Skeletal muscle tissue (tissue), 4 donors: ENCODE measurements around the gene RECK. TPM values are rescaled to one million over a fixed set of nuclear protein-coding genes. Genes with fewer than 3 reads are reported as not detected.

Experiments
- H3K27ac ChIP-seq: one replicate; pipeline ENCODE4 v1.7.0; 2013; ENCODE audit warnings: mild to moderate bottlenecking, low read depth, low read length, inconsistent platforms
- H3K27me3 ChIP-seq, 3 donors: one replicate each; pipeline ENCODE4 v1.7.0; 2013; ENCODE audit warnings: low read length in 3 of 3; ENCODE audit not compliant: control insufficient read depth in 3 of 3, insufficient read depth in 3 of 3
- H3K36me3 ChIP-seq, 3 donors: one replicate each; pipeline ENCODE4 v1.7.0; 2013; ENCODE audit warnings: low read length in 3 of 3; ENCODE audit not compliant: control insufficient read depth in 3 of 3, insufficient read depth in 3 of 3
- H3K4me1 ChIP-seq, 3 donors: one replicate each; pipeline ENCODE4 v1.7.0; 2013; ENCODE audit warnings: low read length in 3 of 3, mild to moderate bottlenecking in 3 of 3; ENCODE audit not compliant: control insufficient read depth in 3 of 3, insufficient read depth in 3 of 3
- H3K4me3 ChIP-seq, 3 donors: one replicate each; pipeline ENCODE4 v1.7.0; 2013; ENCODE audit warnings: low read length in 3 of 3
- H3K9ac ChIP-seq, 3 donors: one replicate each; pipeline ENCODE4 v1.7.0; 2013; ENCODE audit warnings: low read length in 3 of 3, mild to moderate bottlenecking in 3 of 3, moderate library complexity in 2 of 3, low read depth in 1 of 3
- H3K9me3 ChIP-seq, 3 donors: one replicate each; pipeline ENCODE4 v1.7.0; 2013; ENCODE audit warnings: low read length in 3 of 3; ENCODE audit not compliant: control insufficient read depth in 3 of 3
- total RNA-seq: library from RNA; depleted of rRNA; stranded (reverse); fragments of >200 nt; gene quantifications from one replicate; pipeline ENCODE4 v1.2.3, GENCODE V29; 2014
- donor health status: Osteomylitis.

RECK gene
- total RNA-seq, 1 donor from 2014 or later = 14.6 TPM

DNA sequence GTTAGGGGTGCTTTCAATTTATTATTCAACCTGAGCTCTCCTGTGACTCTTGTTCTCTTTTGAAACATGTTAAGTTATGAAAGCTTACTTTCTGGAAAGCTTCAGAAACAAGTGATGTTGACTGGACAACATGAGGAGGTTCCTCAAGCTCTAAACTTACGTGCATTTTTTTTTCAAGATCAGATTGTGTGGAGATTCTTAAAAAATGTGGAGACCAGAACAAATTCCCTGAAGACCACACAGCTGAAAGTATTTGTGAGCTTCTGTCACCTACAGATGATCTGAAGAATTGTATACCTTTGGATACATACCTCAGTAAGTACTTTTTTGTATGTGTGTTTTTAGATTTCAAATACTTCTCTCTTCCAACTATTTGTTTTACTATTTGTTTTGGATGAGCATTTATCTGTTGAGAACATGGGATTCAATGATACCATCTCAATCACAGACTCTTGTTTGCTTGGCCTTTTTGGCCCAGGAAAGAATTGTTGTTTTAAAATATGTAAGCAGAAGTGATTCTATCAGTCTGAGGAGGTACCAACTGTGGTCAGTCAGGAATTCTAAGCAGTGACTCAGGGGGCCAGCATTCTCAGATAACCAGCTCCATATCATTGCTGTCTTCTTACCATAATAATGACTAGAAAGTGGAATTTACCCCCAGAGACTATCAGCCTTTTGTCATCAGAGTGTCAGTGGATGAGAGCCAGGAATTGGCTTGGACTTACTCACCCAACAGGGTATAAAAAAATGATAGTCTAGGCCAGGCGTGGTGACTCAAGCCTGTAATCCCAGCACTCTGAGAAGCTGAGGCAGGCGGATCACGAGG is 65.4 kb downstream of the RECK start:
- Histone ChIP-seq H3K27me3 (no peaks in the 10 kb centered on the region), H3K27ac (no peak overlapping the region), H3K4me3 (no peak overlapping the region), H3K4me1 (no peaks in the 10 kb centered on the region), H3K9me3 (no peaks in the 10 kb centered on the region), H3K36me3 (no peaks in the 10 kb centered on the region), H3K9ac (no peak overlapping the region)

DNA sequence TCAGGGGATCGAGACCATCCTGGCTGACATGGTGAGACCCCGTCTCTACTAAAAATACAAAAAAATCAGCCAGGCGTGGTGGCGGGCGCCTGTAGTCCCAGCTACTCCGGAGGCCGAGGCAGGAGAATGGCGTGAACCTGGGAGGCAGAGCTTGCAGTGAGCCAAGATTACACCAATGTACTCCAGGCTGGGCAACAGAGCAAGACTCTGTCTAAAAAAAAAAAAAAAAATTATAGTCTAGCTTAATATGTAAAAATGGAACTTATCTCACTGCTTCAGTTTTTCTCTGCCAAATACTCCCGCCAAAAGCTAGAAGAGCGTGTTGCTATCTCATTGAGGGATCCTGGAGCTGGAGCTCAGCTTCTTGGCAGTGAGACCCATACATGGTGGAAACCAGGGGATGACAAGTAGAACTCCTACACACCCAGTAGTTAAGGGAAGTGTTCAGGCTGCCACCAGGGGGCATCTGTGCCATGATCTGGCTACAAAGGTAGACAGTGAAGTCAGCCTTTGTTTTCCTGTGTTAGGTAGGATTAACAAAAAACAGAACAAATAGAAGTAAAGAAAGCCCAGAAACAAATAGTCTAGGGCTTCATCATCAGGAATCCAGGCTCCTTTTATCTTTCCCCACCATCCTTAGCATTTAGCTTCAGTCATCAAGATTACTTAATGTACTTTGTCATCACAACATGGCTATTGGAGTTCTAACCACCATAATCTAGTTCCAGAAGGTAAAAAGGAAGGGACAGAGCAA is 66.2 kb downstream of the RECK start:
- no peaks in the 10 kb centered on the region for H3K9me3 ChIP-seq
- no peaks in the 10 kb centered on the region for H3K36me3 ChIP-seq
- H3K27ac ChIP-seq = no peak overlapping the region
- H3K9ac ChIP-seq = no peak overlapping the region
- H3K4me3 ChIP-seq = no peak overlapping the region
- H3K27me3 ChIP-seq = no peaks in the 10 kb centered on the region
- no peaks in the 10 kb centered on the region for H3K4me1 ChIP-seq

DNA sequence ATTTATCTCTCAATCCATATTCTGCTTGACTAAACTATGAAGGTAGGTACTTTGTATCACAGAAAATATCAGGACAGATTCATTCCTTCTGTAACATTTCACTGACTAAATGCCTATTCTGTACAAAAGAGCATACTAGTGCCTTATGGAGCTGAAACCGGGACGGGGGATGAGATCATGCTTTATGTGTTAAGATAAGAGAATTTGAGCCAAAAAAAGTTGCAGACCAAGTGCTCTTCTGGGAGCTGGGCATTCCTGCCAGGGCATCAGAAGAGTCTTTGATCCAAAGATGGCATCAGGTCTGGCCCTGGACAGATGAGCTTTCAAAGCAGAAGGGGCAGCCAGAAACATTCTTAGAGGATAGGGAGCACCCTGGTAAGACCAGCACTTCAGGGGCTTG is 72.4 kb downstream of the RECK start:
- Histone ChIP-seq H3K9ac (no peak overlapping the region), H3K27ac (no peak overlapping the region), H3K36me3 (peaks cover 0 to 3% (median 0%) of the 10 kb centered on the region in 3 donors), H3K4me3 (no peak overlapping the region), H3K4me1 (no peaks in the 10 kb centered on the region), H3K9me3 (no peaks in the 10 kb centered on the region), H3K27me3 (no peaks in the 10 kb centered on the region)

DNA sequence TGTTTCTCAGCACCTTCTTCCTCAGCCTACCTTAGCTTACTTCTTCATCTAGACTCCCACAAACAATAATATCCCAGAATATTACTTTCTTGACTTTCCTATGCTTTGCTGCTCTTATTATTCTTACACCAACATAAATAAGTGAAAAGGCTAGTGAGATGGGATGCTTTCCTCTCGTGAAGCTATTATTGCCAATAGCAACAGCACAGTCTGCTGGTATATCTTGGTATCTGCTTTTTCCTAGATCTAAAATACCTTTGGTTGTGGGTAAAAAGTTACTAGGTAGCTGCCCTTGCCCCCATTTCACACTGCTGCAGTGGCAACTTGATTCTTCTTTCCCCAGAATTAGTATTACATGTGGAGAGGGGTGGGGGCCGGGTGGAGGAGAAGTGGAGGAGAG is 73.7 kb downstream of the RECK start:
- no peaks in the 10 kb centered on the region for H3K27me3 ChIP-seq
- no peaks in the 10 kb centered on the region for H3K9me3 ChIP-seq
- H3K4me1 ChIP-seq = no peaks in the 10 kb centered on the region
- no peak overlapping the region for H3K9ac ChIP-seq
- no peak overlapping the region for H3K4me3 ChIP-seq
- peaks cover 0 to 3% (median 0%) of the 10 kb centered on the region in 3 donors for H3K36me3 ChIP-seq
- no peak overlapping the region for H3K27ac ChIP-seq

DNA sequence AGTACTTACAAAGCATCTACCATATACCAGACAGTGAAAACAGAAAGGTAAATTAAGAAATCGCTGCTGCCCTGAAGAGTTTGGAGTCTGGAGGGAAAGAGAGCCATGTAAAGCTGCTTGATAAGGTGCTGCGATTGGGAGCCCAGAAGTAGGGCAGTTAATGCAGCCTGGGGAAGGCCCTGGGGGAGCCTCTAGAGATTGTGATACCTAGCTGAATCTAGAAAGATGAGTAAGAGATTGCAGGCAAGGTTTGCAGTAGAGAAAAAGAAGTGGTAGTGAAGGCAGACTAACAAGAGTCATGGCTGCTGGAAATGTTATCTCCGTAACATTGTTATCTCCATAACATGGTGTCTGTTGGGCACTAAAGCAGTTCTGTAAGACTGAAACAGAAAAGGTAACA is 75.8 kb downstream of the RECK start:
- Histone ChIP-seq H3K4me3 (no peak overlapping the region), H3K36me3 (peaks cover 0 to 7% (median 0%) of the 10 kb centered on the region in 3 donors), H3K9me3 (no peaks in the 10 kb centered on the region)

DNA sequence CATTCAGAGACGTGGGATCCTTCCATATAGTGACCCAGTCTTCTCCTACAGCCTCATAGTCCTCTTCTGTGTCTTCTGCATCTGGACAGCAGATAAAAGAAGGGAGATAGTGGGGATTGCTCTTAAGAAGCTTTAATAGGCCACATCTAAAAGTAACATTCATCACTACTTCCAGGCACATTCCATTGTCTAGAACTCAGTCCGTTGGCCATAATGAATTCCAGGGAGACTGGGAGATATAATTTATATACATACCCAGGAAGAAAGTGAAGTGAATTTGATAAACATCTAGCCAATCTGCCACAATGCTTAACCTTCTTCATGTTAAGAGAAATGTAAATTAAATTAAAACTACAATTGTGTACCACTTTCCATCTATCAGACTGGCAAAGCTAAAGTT is 77.3 kb downstream of the RECK start:
- H3K36me3 ChIP-seq = peaks cover 0 to 11% (median 0%) of the 10 kb centered on the region in 3 donors
- H3K9ac ChIP-seq = no peak overlapping the region
- no peaks in the 10 kb centered on the region for H3K9me3 ChIP-seq
- no peak overlapping the region for H3K27ac ChIP-seq
- H3K4me1 ChIP-seq = no peaks in the 10 kb centered on the region
- no peak overlapping the region for H3K4me3 ChIP-seq
- H3K27me3 ChIP-seq = no peaks in the 10 kb centered on the region

More for the DNA sequence above, 75.8 kb downstream of the RECK start:
- Histone ChIP-seq H3K27me3 (no peaks in the 10 kb centered on the region), H3K4me1 (no peaks in the 10 kb centered on the region), H3K27ac (no peak overlapping the region), H3K9ac (no peak overlapping the region)

DNA sequence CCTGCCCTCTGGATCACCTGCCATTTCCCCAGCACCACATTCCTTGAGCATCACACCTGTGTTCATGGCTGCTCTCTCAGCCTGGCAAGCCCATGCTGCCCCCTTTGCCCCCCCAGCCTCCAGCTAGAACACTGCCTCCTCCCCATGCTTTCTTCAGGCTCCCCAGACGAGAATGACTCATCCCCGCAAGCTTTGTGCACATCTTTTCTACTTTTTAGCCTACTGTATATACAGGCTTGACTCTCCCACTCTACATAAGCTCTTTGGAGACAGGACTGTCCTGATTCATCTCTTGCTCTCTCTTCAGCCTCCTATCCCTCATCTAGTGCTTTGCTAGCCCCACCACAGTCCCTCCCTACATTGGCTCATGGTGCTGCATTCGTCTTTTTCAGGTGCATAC is 79.9 kb downstream of the RECK start:
- Histone ChIP-seq H3K36me3 (peaks cover 0 to 11% (median under 1%) of the 10 kb centered on the region in 3 donors), H3K4me3 (no peak overlapping the region), H3K4me1 (no peaks in the 10 kb centered on the region), H3K27me3 (no peaks in the 10 kb centered on the region), H3K9me3 (no peaks in the 10 kb centered on the region), H3K9ac (no peak overlapping the region), H3K27ac (no peak overlapping the region)

DNA sequence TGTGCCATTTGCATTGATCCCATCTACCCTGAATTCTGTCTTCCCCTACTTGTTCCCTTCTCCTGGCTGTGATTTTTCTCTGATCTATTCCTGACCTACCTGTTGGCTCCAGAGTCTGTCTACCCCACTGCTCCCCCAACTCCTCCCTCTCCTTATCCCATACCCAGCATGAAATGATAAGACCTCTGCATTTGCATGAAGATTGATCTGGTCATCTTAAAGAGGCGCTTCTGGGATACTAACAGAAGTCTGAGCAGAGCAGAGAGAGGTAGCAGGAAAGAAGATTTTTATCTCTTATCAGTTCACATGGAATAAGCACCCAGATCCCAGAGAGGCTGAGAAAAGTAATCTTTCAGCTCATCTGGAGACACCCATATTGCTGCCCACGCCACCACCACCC is 81.5 kb downstream of the RECK start:
- Histone ChIP-seq H3K27ac (no peak overlapping the region), H3K4me1 (no peaks in the 10 kb centered on the region), H3K27me3 (no peaks in the 10 kb centered on the region), H3K4me3 (no peak overlapping the region), H3K9ac (no peak overlapping the region), H3K9me3 (no peaks in the 10 kb centered on the region), H3K36me3 (peaks cover 0 to 21% (median 3%) of the 10 kb centered on the region in 3 donors)

DNA sequence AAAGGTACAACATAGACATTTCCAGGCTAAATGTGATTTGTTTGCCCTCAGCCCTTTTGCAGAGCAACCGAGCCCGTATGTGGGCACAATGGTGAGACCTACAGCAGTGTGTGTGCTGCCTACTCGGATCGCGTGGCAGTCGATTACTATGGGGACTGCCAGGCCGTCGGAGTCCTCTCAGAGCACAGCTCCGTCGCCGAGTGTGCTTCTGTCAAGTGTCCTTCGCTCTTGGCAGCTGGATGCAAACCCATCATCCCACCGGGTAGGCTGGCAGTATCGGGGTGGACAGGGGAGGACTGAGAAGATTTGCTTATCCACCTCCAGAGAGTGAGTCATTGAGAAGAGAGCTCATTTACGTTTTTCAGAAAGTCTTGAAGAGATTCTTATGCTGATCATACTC is 82.0 kb downstream of the RECK start:
- H3K9ac ChIP-seq = no peak overlapping the region
- H3K27ac ChIP-seq = no peak overlapping the region
- no peaks in the 10 kb centered on the region for H3K9me3 ChIP-seq
- H3K27me3 ChIP-seq = no peaks in the 10 kb centered on the region
- peaks cover 0 to 21% (median 3%) of the 10 kb centered on the region in 3 donors for H3K36me3 ChIP-seq
- no peaks in the 10 kb centered on the region for H3K4me1 ChIP-seq
- no peak overlapping the region for H3K4me3 ChIP-seq

DNA sequence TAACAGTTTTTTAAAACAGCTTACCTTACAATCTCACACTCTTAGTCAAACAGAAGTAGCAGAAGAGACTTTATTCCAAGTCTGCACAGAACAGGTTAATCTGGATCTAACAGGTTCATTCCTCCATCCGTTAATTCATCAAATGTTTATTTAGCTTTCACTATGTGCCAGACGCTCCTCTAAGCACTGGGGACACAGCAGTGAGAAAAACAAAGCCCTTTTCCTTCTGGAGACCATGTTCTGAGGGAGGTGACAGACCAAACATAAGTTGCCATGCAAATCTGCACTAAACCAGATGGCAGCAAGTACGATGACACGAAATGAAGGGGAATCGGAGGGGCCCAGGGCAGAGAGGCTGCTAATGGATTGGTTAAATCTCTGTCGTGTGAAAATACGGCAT is 82.8 kb downstream of the RECK start:
- Histone ChIP-seq H3K36me3 (peaks cover 0 to 21% (median 3%) of the 10 kb centered on the region in 3 donors), H3K27ac (no peak overlapping the region), H3K27me3 (no peaks in the 10 kb centered on the region), H3K4me1 (no peaks in the 10 kb centered on the region), H3K9me3 (no peaks in the 10 kb centered on the region), H3K9ac (no peak overlapping the region), H3K4me3 (no peak overlapping the region)
